Measurements from ENCODE around the gene BRK1.
"Not testable (repeated sequence)": the region's sequence is repeated elsewhere in the genome, so short reads cannot be mapped to it uniquely, and the experiment has no call there.

Gene BRK1

DNA sequence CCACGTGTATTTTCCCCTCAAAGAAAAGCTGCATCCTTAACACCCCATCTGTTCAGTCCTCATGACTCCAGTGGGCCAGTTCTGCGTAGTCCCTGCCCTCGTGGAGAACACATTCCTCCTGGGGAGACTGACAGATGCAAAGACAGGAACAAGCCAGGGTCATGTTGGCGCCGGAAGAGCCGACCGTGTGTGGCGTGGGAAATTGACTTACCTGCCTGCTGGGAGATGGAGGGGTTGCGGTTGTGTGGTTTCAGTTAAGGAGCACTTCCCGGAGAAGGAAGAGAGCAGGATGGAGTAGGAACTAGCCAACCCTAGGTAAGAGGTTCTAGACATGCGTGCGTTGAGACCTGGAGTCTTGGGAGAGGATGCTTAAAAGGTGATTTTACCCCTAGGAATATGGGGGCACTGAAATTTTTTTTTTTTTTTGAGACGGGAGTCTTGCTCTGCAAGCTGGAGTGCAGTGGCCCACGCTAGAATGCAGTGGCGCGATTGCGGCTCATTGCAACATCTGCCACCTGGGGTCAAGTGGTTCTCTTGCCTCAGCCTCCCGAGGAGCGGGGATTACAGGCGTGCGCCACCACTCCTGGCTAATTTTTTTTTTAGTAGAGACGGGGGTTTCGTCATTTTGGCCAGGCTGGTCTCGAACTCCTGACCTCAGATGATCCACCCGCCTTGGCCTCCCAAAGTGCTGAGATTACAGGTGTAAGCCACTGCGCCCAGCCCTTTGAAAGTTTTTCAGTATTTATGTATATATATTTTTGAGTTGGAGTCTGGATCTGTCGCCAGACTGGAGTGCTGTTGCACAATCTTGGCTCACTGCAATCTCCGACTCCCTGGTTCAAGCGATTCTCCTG lies 27.5 kb downstream of the BRK1 start:
- no peak for DNase-seq (ENCODE audit: low read depth in 2 of 2)

DNA sequence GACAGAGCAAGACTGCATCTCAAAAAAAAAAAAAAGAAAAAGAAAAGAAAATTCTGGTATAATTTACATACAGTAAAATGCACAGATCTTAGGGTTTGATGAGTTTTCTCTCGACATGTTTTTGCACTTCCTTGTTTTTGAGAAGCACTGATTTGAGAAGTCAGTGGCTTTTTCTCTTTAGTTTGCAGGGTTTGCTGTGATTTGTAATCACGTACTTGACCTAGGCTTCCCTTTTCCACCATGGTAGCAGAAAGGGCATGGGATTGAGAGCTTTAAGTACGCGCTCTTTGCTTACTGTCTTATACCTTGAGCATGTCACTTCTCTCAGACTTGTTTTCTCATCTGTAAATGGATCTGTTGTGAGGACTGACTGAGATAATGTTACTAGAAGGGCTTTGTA lies 30.2 kb downstream of the BRK1 start:
- DNase-seq (ENCODE audit: low read depth in 2 of 2), result no peak

GRCh38 chr3:10149226-10149625 lies 33.8 kb downstream of the BRK1 start:
- DNase-seq (ENCODE audit: low read depth in 2 of 2), result no peak

DNA sequence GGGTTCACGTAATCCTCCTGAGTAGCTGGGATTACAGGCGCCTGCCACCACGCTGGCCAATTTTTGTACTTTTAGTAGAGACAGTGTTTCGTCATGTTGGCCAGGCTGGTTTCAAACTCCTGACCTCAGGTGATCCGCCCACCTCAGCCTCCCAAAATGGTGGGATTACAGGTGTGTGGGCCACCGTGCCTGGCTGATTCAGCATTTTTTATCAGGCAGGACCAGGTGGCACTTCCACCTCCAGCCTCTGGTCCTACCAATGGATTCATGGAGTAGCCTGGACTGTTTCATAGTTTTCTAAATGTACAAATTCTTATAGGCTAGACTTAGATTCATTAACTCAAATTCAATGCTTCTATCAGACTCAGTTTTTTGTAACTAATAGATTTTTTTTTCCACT lies 35.5 kb downstream of the BRK1 start:
- no peak for DNase-seq (ENCODE audit: low read depth in 2 of 2)

DNA sequence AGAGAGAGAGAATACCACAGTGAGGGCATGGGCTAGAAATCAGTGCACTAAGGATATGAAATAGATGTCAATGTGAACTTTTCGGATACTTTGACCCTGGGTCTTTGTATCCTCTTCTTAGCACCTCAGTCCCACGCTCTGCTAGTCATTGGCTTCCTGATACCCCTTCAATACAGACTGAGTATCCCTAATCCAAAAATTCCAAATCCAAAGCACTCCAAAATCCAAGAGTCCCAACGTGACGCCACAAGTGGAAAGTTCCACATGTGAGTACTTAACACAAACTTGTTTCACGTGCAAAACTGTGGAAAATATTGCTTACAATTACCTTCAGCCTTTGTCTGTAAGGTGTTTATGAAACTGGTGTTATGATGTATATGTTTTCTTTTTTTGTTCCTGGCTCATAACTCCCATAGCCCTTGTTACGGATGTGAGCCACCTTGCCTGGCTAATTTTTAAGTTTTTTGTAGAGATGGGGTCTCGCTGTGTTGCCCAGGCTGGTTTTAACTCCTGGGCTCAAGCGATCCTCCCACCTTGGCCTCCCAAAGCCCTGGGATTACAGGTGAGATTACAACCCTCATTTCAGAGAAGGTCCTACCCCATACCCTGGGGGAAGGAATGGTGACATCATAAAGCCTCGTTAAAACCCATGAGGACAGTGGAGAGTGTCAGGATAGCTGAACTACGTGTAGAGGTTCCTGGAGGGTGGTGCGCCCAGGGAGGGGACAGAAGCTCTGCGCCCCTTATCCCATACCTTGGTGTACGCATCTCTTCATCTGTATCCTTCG lies 39.1 kb downstream of the BRK1 start:
- no peak for DNase-seq (ENCODE audit: low read depth in 2 of 2)

DNA sequence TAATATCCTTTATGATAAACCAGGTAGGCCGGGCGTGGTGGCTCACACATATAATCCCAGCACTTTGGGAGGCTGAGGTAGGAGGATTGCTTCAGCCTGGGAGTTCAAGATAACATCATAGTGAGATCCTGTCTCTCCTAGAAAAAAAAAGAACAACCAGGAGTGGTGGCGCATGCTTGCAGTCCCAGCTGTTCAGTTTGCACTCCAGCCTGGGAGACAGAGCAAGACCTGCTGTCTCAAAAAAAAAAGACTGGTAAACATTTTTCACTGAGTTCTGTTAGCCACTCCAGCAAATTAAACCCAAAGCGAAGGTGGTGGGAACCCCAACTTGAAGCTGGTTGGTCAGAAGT lies 39.6 kb downstream of the BRK1 start:
- DNase-seq (ENCODE audit: low read depth in 2 of 2), result no peak

GRCh38 chr3:10155658-10156057 lies 40.2 kb downstream of the BRK1 start:
- no peak for DNase-seq (ENCODE audit: low read depth in 2 of 2)

- DNase-seq (ENCODE audit: low read depth in 2 of 2), result no peak
These were observed 41.6 kb downstream of the BRK1 start for GRCh38 chr3:10157031-10157430.

DNA sequence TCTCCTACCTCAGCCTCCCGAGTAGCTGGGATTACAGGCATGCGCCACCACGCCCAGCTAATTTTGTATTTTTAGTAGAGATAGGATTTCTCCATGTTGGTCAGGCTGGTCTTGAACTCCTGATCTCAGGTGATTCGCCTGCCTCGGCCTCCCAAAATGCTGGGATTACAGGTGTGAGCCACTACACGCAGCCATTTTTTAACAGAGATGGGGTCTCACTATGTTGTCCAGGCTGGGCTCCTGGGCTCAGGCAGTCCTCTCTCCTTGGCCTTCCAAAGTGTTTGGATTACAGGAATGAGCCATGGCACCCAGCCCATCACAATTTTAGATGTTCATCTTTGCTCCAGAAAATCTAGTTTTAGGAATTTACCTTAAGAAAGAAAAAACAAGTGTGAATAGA lies 43.1 kb downstream of the BRK1 start:
- not testable (repeated sequence) for DNase-seq (ENCODE audit: low read depth in 2 of 2)

DNA sequence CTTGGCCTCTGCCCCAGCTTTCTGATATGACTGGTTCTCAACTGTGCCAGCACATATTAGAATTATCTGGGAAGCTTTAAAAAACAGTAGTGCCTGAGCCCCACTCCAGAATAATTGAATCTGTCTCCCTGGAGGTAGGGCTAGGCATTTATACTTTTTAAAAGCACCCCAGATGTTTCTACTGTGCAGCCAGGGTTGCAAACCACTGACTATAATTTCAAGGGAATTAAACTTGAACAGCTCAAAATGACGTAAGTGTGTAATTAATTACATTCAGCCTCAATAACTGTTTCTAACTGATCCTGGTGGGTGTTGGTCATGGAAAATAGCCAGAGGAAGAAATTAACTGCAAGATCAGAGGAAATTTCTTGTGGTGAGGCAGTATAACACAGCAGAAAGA lies 44.9 kb downstream of the BRK1 start:
- DNase-seq (ENCODE audit: low read depth in 2 of 2), result peak; percentile 61 to 62

GRCh38 chr3:10160925-10161324 lies 45.5 kb downstream of the BRK1 start:
- no peak for DNase-seq (ENCODE audit: low read depth in 2 of 2)

DNA sequence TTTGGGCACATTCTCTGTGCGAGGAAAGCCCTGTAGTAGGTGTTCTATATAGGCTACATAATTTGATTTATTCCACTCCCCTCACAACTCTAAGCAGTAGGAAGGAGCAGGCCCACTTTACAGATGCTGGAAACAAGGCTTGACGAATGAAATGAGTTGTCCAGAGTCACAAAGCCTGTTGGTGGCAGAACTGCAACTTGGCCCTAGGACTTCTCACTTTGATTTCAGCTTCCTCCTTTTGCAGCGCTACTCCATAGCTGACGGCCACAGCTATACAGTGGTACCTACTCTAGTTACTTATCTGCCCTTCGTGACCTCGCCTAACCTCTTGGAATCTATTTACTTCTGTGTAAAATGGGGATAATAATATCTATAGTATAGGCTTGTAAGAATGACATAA lies 46.7 kb downstream of the BRK1 start:
- no peak for DNase-seq (ENCODE audit: low read depth in 2 of 2)

DNA sequence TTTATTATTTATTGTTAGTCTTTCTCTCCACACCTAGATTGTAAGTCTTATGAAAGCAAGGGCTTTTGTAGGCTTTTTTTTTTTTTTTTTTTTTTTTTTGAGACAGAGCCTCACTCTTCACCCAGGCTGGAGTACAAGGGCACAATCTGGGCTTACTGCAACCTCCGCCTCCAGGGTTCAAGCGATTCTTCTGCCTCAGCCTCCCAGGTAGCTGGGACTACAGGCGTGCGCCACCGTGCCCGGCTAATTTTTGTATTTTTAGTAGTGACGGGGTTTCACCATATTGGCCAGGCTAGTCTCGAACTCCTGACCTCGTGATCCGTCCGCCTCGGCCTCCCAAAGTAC lies 48.7 kb downstream of the BRK1 start:
- DNase-seq (ENCODE audit: low read depth in 2 of 2), result not testable (repeated sequence)

DNA sequence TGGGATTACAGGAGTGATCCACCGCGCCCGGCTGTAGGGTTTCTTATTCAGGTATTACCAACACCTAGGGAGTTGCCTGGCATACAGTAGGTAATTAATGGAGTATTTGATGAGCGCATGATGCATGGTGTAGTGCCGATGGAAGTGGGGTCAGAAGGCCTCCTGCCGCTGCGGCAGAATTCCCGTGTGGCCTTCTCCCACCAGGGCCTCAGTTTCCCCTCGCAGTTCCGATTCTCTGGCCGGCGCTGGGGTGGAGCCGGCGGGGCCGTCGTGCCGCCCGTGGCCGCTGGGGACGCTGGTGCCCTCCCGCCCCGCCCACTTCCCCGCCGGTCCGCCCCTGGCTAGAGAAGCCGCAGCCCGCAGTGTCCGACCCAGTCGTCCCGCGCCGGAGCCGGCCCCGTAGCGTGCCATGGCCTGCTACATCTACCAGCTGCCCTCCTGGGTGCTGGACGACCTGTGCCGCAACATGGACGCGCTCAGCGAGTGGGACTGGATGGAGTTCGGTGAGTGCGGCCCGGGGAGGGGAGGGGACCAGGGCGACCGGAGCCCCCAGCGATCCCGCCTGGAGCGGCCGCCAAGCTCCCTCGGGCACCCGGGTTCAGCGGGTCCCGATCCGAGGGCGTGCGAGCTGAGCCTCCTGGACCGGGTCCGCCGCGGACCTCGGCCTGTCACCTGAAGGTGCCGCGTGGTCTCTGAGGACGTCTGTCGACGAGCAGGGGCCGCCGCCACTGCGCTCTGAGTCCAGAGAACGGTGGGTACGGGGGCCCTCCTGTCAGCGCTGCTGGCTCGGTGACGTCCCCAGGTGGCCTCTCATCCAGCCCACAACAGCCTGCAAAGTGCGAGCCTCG lies 49.3 kb downstream of the BRK1 start, which contains the start of gene IRAK2:
TSS of gene IRAK2 (plus strand) at position 374 of the 848 bp plus-strand sequence. CDS start at position 410, 36 bp downstream.
- no peak for DNase-seq (ENCODE audit: low read depth in 2 of 2)

- no peak for DNase-seq (ENCODE audit: low read depth in 2 of 2)
These were observed 50.7 kb downstream of the BRK1 start for GRCh38 chr3:10166213-10166604.

DNA sequence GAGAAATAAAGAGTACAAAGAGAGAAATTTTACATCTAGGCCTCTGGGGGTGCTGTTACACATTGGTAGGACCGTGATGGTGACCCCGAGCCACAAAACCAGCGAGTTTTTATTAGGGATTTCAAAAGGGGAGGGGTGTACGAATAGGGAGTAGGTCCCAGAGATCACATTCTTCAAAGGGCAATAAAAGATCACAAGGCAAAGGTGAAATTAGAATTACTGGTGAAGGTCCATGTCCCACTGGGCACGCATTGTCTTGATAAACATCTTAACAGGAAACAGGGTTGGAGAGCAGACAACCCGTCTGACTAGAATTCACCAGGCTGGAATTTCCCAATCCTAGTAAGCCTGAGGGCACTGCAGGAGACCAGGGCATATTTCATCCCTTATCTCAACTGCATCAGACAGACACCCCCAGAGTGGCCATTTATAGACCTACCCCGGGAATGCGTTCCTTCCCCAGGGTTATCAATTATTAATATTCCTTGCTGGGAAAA lies 53.6 kb downstream of the BRK1 start:
- no peak for DNase-seq (ENCODE audit: low read depth in 2 of 2)

DNA sequence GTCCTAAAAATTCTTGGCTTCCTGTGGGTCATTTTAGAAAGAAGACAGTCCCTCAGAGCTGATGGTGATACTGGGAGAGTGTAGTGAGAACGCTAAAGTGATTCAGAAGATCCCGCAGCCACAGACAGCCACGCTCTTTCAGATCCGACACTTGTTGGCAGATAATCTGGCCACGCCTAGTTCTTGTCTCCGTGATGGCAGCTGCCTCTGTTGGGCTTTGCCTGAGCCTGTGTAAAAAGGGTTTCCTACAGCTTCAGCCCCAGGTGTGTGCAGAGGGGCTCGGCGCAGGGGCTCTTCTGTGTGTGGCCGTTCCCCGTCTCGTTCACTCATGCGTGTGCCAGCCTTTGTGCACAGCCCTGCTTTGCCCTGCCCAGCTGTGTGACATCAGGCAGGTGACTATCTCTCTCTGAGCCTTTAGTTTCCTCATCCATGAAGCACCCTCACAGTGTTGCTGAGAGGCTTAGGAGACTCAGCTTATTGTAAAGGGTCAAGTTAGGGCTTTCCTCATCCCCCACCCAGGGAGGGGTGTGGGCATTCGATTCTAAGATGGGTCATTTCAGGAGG lies 55.5 kb downstream of the BRK1 start:
- DNase-seq (ENCODE audit: low read depth in 2 of 2), result no peak

GRCh38 chr3:10173095-10173925 lies 57.8 kb downstream of the BRK1 start:
- no peak for DNase-seq (ENCODE audit: low read depth in 2 of 2)

DNA sequence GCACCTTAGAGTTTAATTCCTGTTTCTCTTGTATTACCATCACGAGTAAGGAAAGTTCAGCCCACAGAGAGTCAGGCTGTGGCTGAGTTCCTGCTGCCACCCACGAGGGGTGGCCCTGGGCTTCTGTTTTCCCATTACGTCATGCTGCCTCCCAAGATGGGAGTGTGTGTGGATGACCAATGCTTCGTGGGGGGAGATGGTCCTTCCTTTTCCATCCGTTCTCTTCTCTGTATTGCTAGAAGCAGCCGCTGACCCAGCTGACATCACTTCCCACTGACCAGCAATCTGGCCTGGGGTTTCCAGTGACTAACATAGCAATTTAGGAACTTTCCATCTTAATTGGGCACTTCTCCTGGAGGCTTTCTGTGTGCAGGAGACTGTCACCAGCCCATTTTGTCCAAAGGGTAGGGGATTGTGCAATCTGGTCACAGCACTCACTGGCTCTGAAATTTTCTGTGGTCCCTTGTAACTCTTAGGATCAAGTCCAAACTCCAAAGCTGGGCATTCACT lies 58.5 kb downstream of the BRK1 start:
- no peak for DNase-seq (ENCODE audit: low read depth in 2 of 2)

DNA sequence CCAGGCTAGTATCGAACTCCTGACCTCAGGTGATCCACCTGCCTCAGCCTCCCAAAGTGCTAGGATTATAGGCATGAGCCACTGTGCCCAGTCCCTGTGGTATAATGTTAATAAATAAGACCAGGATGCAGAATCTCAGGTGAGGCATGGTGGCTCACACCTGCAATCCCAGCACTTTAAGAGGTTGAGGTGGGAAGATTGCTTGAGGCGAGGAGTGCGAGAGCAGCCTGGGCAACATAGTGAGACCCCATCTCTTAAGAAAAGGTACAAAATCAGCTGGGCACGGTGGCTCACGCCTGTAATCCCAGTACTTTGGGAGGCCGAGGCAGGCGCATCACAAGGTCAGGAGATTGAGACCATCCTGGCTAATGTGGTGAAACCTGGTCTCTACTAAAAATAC lies 59.9 kb downstream of the BRK1 start:
- not testable (repeated sequence) for DNase-seq (ENCODE audit: low read depth in 2 of 2)

DNA sequence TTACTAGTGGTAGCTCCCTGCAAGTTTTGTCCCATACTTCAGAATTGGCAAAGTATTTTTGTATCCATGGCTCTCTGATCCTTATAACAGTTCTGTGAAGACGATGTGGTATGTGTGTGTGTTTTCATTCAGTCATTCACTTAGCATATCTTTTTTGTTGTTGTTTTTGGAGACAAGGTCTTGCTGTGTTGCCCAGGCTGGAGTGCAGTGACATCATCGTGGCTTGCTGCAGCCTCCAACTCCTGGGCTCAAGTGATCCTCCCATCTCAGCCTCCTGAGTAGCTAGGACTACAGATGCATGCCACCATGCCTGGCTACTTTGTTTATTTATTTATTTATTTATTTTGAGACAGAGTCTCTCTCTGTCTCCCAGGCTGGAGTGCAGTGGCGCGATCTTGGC lies 60.7 kb downstream of the BRK1 start:
- not testable (repeated sequence) for DNase-seq (ENCODE audit: low read depth in 2 of 2)

Measured in fibroblast of skin of left biceps (primary cell).